Measurements from ENCODE around the gene ZRANB3. TPM values are rescaled to one million over a fixed set of nuclear protein-coding genes. Genes with fewer than 3 reads are reported as not detected.

The ZRANB3 gene
- polyA plus RNA-seq, 1 donor (not counting 4 experiments of a cell fraction or from before 2014, with no cell fraction given), result 10.6 TPM

DNA sequence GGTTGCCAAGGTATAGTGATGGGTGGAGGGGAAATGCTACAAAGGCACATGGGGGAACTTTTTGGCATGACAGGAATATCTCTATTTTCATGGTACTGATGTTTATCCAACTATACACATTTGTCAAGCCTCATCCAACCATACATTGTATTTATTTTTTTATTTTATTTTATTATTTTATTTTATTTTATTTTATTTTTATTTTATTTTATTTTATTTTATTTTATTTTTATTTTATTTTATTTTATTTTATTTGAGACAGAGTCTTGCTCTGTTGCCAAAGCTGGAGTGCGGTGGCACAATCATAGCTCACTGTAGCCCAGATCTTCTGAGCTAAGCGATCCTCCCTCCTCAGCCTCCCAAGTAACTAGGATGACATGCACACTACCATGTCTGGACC is 219.1 kb downstream of the ZRANB3 start:
- Histone ChIP-seq H3K4me1 (ENCODE audit: control insufficient read depth, extremely low read depth, insufficient read depth, low read length) (no peaks in the 10 kb centered on the region), H3K4me2 (ENCODE audit: control insufficient read depth, extremely low read depth, insufficient read depth, low read depth, low read length) (no peak overlapping the region), H3K9me1 (ENCODE audit: control insufficient read depth, extremely low read depth, insufficient read depth, low read length) (no peaks in the 10 kb centered on the region), H3K79me2 (ENCODE audit: control insufficient read depth, insufficient read depth, low read length) (no peaks in the 10 kb centered on the region), H3K27me3 (ENCODE audit: control insufficient read depth, extremely low read depth, insufficient read depth, low read length) (no peaks in the 10 kb centered on the region), H2AFZ (ENCODE audit: control insufficient read depth, low read length) (no peak overlapping the region), H3K4me3 (ENCODE audit: control insufficient read depth in 2 of 3, extremely low read depth in 1 of 3, insufficient read depth in 2 of 3, low read depth in 1 of 3, low read length in 3 of 3) (no peak overlapping the region), H3K9ac (ENCODE audit: control insufficient read depth, extremely low read depth, insufficient read depth, low read length) (no peak overlapping the region), H4K20me1 (ENCODE audit: control insufficient read depth, extremely low read depth, insufficient read depth, low read length) (no peaks in the 10 kb centered on the region), H3K27ac (ENCODE audit: control insufficient read depth, insufficient read depth, low read length) (no peak overlapping the region), H3K36me3 (ENCODE audit: control insufficient read depth in 2 of 2, extremely low read depth in 1 of 2, insufficient read depth in 2 of 2, low read length in 2 of 2) (no peaks in the 10 kb centered on the region), H3K9me3 (ENCODE audit: control insufficient read depth, low read depth, low read length) (no peaks in the 10 kb centered on the region)
- FAIRE-seq, result no peak
- TF ChIP-seq EZH2 (IDR thresholded peaks at IDR 0.05; ENCODE audit: low read length), result no peak
- TF ChIP-seq, protein P1, sequence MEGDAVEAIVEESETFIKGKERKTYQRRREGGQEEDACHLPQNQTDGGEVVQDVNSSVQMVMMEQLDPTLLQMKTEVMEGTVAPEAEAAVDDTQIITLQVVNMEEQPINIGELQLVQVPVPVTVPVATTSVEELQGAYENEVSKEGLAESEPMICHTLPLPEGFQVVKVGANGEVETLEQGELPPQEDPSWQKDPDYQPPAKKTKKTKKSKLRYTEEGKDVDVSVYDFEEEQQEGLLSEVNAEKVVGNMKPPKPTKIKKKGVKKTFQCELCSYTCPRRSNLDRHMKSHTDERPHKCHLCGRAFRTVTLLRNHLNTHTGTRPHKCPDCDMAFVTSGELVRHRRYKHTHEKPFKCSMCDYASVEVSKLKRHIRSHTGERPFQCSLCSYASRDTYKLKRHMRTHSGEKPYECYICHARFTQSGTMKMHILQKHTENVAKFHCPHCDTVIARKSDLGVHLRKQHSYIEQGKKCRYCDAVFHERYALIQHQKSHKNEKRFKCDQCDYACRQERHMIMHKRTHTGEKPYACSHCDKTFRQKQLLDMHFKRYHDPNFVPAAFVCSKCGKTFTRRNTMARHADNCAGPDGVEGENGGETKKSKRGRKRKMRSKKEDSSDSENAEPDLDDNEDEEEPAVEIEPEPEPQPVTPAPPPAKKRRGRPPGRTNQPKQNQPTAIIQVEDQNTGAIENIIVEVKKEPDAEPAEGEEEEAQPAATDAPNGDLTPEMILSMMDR (optimal IDR thresholded peaks at IDR 0.05 in 1 of 3, IDR thresholded peaks at IDR 0.05 in 1 of 3, conservative IDR thresholded peaks at IDR 0.05 in 1 of 3; ENCODE audit: extremely low read depth in 1 of 3, insufficient read depth in 2 of 3, low read length in 3 of 3), result no peak
- dilution Hi-C loops (cut with MboI; ENCODE audit: extremely low pct_ligation_motif_present, low sequenced_read_pairs), result no loop called here
- DNase-seq (ENCODE audit: low read depth, low spot score), result no peak

DNA sequence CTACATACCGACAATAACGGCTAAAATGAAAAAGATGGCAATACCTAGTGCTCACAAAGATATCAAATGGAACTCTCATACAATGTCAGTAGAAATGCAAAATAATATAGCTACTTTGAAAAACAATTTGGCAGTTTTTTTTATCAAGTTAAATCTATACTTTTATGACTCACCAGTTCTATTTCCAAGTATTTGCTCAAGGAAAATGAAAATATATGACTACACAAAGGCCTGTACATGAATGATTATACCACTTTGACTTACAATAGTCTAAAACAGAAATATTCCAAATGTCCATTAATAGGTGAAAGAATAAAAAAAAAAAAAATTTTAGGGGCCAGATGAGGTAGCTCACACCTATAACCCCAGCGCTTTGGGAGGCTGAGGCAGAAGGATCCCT is 219.8 kb downstream of the ZRANB3 start:
- no peaks in the 10 kb centered on the region for H3K9me3 ChIP-seq (ENCODE audit: control insufficient read depth, low read depth, low read length)
- H3K36me3 ChIP-seq (ENCODE audit: control insufficient read depth in 2 of 2, extremely low read depth in 1 of 2, insufficient read depth in 2 of 2, low read length in 2 of 2), result no peaks in the 10 kb centered on the region
- no peaks in the 10 kb centered on the region for H3K9me1 ChIP-seq (ENCODE audit: control insufficient read depth, extremely low read depth, insufficient read depth, low read length)
- no peak for TF ChIP-seq EZH2 (IDR thresholded peaks at IDR 0.05; ENCODE audit: low read length)
- TF ChIP-seq, protein P1 (optimal IDR thresholded peaks at IDR 0.05 in 1 of 3, IDR thresholded peaks at IDR 0.05 in 1 of 3, conservative IDR thresholded peaks at IDR 0.05 in 1 of 3; ENCODE audit: extremely low read depth in 1 of 3, insufficient read depth in 2 of 3, low read length in 3 of 3), result no peak
- no peaks in the 10 kb centered on the region for H3K4me1 ChIP-seq (ENCODE audit: control insufficient read depth, extremely low read depth, insufficient read depth, low read length)
- no peak overlapping the region for H3K27ac ChIP-seq (ENCODE audit: control insufficient read depth, insufficient read depth, low read length)
- H3K4me3 ChIP-seq (ENCODE audit: control insufficient read depth in 2 of 3, extremely low read depth in 1 of 3, insufficient read depth in 2 of 3, low read depth in 1 of 3, low read length in 3 of 3), result no peak overlapping the region
- H3K27me3 ChIP-seq (ENCODE audit: control insufficient read depth, extremely low read depth, insufficient read depth, low read length), result no peaks in the 10 kb centered on the region
- DNase-seq (ENCODE audit: low read depth, low spot score) (no peak), FAIRE-seq (no peak)
- H4K20me1 ChIP-seq (ENCODE audit: control insufficient read depth, extremely low read depth, insufficient read depth, low read length), result no peaks in the 10 kb centered on the region
- no peaks in the 10 kb centered on the region for H3K79me2 ChIP-seq (ENCODE audit: control insufficient read depth, insufficient read depth, low read length)
- no peak overlapping the region for H3K4me2 ChIP-seq (ENCODE audit: control insufficient read depth, extremely low read depth, insufficient read depth, low read depth, low read length)
- no peak overlapping the region for H2AFZ ChIP-seq (ENCODE audit: control insufficient read depth, low read length)
- dilution Hi-C loops (cut with MboI; ENCODE audit: extremely low pct_ligation_motif_present, low sequenced_read_pairs), result no loop called here
- no peak overlapping the region for H3K9ac ChIP-seq (ENCODE audit: control insufficient read depth, extremely low read depth, insufficient read depth, low read length)
